ENCODE measurements around the gene PCSK6.

Gene PCSK6

GRCh38 chr15:101536166-101536874 is 46.8 kb upstream of the PCSK6 start:
- ChIA-PET POLR2A (no interaction called here), CTCF (interaction anchor here (1.8 kb wide), 1 partner anchor 105 kb away, joined by 7 read pairs; no protein-coding TSS in a partner anchor)
- no peak for DNase-seq (ENCODE audit: low read depth, low spot score)
- TF ChIP-seq CTCF (IDR thresholded peaks at IDR 0.05; ENCODE audit: insufficient read depth, low read length, missing control alignments): no peak
- no peak overlapping the region for H3K4me3 ChIP-seq (ENCODE audit: low read depth, low read length)

DNA sequence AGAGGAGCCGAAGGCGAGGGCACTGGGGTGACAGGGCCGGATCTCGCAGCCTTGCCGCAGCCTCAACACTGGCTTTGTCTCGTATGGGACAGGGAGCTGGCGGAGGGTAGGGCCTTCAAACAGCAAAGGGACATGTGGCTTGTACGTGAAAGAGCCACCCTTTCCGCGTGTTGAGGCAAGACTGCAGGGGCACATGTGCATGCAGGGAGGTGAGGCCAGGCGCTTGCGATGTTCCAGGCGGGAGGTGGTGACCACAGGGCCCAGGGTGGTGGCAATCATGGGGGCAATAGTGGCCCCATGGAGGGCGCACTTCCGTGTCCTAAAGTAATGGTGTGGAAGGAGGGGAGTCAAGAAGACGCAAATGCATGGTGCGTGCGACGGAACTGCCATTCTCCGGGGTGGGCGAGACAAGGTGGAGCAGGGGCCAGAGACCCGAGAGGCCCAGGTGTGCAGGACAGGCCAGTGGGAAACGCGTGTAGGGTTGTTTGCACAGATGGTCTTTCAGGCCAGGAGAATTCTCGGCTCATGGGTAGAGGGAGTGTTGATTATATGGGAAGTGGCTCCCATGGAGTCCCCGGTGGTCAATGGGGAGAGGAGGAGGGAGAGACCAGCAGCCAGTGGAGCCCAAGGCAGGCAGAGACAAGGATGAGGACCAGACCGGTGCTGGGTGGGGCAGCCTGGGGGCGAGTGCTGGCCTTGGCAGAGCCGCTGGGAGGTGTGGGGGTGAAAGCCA is 45.8 kb upstream of the PCSK6 start:
- DNase-seq (ENCODE audit: low read depth, low spot score): no peak

GRCh38 chr15:101534376-101534970 is 45.0 kb upstream of the PCSK6 start:
- ChIA-PET CTCF (no interaction called here), POLR2A (no interaction called here)
- no peak for DNase-seq (ENCODE audit: low read depth, low spot score)

More for the DNA sequence above, 45.8 kb upstream of the PCSK6 start:
- no peak overlapping the region for H3K4me3 ChIP-seq (ENCODE audit: low read depth, low read length)
- no peak for TF ChIP-seq CTCF (IDR thresholded peaks at IDR 0.05; ENCODE audit: insufficient read depth, low read length, missing control alignments)
- CTCF ChIA-PET: no interaction called here
- POLR2A ChIA-PET: no interaction called here

DNA sequence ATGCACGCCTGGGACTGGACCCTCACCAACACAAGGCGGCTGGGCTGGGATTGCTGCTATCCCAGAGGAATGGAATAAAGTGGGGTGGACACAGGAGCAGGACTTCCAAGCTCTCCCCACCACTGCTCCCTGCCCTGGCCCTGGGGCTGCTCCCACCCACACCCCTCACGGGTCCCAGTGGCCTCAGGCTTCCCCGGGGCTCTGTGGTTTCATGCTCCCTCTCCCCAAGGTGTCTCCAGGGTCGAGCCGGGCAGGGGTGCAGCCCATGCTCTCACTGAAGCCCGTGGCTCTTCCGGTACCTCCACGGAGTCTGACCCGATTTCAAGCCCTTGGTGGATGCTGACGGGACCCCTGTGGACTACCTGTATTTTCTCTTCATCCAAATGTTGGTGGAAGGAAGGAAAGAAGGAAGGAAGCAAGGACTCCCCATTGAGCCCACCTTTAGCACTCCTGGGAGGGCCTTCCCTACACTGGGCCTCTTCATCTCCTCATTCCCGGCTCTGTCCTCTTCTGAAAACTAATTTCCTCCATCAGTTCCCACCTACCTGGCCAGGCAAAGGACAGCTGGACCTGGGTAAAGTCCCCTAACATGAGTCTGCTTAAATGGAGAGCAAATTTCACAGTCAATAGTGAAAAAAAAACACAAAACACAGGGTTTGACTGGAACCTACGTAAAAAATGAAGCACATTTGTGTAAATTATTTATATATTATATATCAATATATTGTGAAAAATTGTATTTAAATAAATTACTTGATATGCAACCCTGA is 44.0 kb upstream of the PCSK6 start:
- no peak for DNase-seq (ENCODE audit: low read depth, low spot score)
- TF ChIP-seq CTCF (IDR thresholded peaks at IDR 0.05; ENCODE audit: insufficient read depth, low read length, missing control alignments): no peak
- no peak overlapping the region for H3K4me3 ChIP-seq (ENCODE audit: low read depth, low read length)
- POLR2A ChIA-PET: no interaction called here
- CTCF ChIA-PET: no interaction called here

More at GRCh38 chr15:101534376-101534970, 45.0 kb upstream of the PCSK6 start:
- TF ChIP-seq CTCF (IDR thresholded peaks at IDR 0.05; ENCODE audit: insufficient read depth, low read length, missing control alignments): no peak
- H3K4me3 ChIP-seq (ENCODE audit: low read depth, low read length): no peak overlapping the region

DNA sequence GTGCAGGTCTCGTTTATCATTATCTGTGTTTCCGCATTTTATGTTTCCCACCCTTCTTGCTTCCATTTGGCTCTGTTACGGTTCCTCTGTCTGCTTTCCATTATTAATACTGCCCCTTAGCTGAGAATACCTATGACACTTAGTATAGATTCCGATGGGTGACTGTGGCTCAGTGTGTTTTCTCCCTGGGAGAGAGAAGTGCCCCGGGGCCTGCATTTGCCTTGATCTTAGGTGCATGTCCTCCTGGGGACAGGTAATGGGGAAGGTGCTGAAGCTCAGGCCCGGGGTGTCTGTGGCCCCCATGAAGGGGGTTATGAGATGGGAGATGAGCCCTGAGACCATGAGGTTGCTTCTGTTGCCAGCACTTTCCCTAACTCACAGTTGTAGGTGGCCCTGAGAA is 43.4 kb upstream of the PCSK6 start:
- ChIA-PET CTCF (no interaction called here), POLR2A (no interaction called here)
- no peak for TF ChIP-seq CTCF (IDR thresholded peaks at IDR 0.05; ENCODE audit: insufficient read depth, low read length, missing control alignments)

More for the DNA sequence above, 43.4 kb upstream of the PCSK6 start:
- no peak overlapping the region for H3K4me3 ChIP-seq (ENCODE audit: low read depth, low read length)
- DNase-seq (ENCODE audit: low read depth, low spot score): no peak

All from AG04449 (cell line).